Frontal cortex (tissue), 4 donors: ENCODE results near the gene SRMS. TPM values are rescaled to one million over a fixed set of nuclear protein-coding genes. Genes with fewer than 3 reads are reported as not detected.

Source experiments
- DNase-seq, 2 donors: peaks; one replicate each; pipeline ENCODE4 v3.0.0; 2012; ENCODE audit warnings: low spot score in 2 of 2
- FAIRE-seq: peaks from 2 replicates; lab custom pipeline; 2012; peaks lifted over from hg19 to GRCh38; lab: Jason Lieb, UNC
- total RNA-seq: library from RNA; depleted of rRNA; stranded (reverse); fragments of >200 nt; gene quantifications from one replicate; pipeline ENCODE4 v1.2.3, GENCODE V29; 2014
- donor health status: control.
- donor health status: control.
- donor health status: control.

Gene SRMS, protein sequence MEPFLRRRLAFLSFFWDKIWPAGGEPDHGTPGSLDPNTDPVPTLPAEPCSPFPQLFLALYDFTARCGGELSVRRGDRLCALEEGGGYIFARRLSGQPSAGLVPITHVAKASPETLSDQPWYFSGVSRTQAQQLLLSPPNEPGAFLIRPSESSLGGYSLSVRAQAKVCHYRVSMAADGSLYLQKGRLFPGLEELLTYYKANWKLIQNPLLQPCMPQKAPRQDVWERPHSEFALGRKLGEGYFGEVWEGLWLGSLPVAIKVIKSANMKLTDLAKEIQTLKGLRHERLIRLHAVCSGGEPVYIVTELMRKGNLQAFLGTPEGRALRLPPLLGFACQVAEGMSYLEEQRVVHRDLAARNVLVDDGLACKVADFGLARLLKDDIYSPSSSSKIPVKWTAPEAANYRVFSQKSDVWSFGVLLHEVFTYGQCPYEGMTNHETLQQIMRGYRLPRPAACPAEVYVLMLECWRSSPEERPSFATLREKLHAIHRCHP
- not detected for total RNA-seq

DNA sequence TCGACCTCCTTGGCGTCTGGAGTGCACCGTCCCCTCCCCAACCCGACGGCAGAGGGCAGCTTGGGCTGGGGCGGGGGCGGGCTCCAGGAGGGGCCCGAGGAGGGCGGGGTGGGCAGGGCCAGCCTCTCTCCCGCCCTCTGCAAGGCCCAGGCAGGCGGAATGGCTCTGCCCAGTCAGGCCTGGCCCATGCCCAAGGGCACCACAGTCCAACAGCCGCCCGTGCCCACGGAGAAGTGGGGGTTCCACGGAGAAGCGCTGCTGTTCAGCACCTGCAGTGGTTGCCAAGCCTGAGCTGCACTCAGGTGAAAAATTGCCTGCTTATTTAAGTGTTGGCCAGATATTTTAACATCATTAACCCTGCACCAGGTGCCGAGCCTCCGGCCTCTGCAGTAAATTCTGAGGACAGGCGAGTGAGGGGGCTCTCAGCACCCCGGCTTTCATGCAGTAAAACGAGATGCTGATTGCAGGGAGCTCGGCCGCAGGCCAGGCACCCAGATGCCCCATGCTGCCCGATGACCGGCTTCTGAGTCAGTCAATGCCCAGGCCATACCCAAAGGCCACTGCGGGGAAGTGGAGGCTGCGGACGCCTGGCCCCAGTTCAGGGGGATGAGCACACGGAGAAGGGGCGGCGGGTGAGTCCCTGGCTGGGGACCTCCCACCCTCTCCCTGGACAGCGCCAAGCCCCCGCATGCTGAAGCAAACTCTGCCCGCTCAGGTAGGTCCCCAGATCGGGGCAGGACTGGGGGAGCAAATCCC is at the start of gene SRMS:
TSS of gene SRMS (minus strand) at position 25 of the 756 bp plus-strand sequence. CDS start 286 bp downstream, outside the sequence.
- DNase-seq = no peak
- FAIRE-seq = no peak

DNA sequence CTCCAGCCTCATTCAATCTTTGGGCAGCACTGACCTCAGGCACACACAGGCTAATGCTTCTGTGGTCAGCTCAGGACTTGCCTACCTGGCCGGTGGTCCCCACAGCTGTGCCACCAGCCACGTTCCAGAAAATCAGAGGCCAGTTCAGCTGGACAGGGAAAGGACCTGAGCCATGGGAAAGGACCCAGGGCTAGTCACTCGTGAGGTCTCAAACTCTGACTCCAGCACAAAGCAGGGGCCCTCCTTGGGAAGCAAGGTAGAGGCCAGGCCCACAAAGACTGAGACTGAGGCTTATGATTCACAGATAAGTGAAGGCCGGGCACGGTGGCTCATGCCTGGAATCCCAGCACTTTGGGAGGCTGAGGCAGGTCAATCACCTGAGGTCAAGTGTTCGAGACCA is 48.9 kb upstream of the SRMS start:
- FAIRE-seq = no peak

DNA sequence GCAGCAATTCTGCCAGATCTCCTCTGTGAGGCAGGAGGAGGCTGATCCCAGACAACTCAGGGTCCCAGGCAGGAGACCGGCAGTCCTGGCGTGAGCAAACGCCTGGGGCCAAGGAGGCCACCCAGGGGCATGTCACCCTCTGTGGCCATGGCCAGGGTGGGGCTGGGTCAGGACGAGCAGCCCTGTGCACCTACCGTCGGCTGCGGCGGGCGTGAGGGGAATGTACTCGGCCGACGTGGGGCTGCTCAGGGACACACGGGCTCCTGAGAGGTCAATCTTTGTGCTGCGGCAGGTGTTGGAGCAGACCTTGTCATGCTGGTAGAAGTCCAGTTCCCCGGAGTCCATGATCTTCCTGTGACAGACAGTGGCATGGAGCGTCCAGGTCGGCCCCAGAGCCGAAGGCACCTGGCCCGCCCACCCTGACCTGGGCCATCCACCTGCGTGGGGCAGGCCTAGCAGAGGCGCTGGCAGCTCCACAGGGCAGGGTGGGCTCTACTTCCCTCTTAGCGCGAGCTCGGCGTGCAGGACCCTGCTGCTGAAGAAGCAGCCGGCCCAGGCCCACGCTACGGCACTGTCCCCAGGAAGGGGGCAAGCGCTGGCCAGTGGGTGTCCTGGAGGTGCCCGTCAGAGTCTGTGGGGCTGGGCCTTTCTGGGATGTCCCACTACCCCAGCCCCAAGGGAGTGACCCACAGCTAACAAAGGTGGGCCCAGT is 48.0 kb upstream of the SRMS start:
- FAIRE-seq = no peak
- DNase-seq = no peak

More for the DNA sequence above, 48.9 kb upstream of the SRMS start:
- no peak for DNase-seq

DNA sequence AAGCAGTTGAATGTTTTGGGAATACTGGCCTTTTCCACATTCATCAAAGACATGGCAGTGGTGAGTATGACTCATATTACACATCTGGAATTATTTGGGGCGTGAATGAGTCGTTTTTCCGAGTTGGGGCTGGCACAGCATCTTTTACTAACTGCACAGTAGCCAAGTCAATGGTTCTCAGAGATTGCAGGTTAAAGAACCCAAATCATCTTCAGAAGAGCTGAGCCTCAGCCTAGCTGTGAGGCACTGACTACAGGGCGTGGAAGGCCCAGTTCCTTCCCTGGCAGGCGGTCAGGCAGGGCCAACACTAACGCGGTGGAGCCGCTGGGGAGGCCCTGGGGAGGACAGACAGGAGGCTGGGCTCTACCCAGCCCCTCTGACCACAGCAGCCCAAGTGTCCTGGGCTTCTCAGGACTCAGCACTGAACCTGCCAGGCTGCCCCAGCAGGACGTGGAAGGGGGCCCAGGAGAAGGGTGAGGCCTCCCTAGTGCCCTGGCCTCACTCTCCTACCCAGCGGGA is 46.6 kb upstream of the SRMS start:
- no peak for FAIRE-seq

DNA sequence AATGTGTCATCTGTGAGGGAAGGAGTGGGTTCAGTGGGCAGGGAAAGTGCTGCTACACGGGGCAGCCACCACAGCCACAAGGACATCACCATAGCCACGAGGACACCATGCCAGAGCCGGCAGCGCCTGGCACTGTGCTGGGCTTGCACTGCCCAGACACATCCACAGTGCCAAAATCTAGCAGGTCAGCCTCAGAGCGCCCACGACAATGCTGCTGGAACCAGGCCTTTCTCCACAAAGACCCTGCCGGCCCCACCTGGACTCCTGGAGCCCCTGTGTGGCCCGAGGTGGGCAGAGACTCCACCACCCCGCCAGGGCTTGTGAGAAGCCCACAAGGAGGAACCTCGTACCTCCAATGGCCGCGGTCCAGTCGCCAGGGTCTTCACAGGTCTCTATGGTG is 45.1 kb upstream of the SRMS start:
- no peak for FAIRE-seq
- no peak for DNase-seq

More for the DNA sequence above, 46.6 kb upstream of the SRMS start:
- DNase-seq = no peak

DNA sequence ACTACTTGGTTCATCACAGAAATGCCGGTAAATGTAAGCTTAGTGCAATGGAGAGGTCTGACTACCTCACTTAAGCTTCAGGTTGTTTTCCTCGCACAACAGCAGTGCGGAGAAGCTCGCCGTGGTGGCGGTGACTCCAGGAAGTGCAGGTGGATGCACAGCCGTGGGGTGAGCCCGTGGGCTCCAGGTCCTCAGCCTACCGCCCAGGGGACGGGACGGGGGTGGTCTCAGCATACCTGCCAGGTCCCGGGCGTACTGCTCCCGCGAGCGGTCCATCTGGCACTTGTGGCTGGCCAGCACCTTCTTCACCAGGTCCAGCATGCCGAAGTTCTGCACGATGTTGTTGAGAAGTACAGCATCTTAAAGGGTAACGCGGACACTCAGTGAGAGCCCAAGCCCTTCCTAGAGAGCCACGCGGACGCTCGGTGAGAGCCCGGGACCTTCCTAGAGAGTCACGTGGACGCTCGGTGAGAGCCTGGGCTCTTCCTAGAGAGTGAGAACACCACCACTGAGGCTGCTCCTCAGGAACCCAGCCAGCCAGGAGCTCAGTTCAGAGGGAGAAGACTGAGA is 44.3 kb upstream of the SRMS start:
- DNase-seq (no peak), FAIRE-seq (no peak)

DNA sequence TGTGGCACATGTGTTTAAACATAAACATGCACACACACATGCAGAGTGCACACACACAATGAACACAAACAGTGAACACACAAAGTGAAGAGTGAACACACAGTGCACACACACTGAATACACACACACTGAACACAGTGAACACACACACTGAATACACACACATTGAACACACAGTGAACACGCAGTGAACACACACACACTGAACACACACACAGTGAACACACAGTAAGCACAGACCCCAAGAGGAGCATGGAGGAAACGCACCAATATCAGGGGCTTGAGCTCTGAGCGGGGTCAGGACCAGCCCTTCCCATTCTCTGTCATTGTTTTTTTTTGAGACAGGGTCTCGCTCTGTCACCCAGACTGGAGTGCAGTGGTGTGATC is 43.6 kb upstream of the SRMS start:
- no peak for DNase-seq
- FAIRE-seq = no peak

DNA sequence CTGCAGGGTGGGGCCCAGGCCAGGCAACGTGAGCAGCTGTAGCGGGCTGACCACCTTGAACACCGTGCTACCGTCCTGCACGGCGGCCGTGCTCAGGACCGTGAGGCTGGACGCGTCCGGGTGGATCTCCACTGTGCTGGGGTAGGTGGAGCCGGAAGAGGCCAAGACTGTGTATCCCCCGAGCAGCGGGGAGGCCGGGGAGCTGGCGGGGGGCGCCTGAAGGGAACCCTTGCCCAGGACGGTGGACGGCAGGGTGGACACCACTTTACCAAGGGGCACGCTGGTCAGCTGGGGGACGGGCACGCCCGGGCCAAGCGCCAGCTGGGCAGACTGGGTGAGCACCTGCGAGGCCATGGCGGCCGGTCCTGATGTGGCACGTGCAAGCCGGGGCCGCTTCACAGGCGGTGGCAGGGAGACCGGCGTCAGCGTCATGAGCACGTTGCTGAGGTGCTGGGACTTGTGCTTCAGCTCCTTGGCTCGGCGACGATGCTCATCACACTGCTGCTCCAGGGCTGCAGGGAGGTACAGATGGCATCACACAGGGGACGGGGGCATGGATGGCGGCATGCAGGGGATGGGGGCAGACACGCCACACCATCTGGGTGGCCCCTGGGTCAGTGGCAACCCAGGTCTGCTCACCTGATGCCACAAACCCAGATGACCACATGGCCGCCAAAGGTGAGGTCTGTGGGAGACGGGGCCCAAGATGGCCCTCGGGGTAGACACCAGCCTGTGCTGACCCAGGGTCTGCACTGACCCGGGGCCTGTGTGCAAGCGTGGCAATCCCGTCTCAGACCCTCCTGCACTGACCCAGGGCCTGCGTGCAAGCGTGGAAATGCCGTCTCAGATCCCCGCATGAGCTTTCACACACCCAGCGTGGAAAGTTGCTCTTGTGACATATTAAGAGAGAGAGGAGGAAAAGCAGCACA is 42.9 kb upstream of the SRMS start:
- no peak for FAIRE-seq
- no peak for DNase-seq

DNA sequence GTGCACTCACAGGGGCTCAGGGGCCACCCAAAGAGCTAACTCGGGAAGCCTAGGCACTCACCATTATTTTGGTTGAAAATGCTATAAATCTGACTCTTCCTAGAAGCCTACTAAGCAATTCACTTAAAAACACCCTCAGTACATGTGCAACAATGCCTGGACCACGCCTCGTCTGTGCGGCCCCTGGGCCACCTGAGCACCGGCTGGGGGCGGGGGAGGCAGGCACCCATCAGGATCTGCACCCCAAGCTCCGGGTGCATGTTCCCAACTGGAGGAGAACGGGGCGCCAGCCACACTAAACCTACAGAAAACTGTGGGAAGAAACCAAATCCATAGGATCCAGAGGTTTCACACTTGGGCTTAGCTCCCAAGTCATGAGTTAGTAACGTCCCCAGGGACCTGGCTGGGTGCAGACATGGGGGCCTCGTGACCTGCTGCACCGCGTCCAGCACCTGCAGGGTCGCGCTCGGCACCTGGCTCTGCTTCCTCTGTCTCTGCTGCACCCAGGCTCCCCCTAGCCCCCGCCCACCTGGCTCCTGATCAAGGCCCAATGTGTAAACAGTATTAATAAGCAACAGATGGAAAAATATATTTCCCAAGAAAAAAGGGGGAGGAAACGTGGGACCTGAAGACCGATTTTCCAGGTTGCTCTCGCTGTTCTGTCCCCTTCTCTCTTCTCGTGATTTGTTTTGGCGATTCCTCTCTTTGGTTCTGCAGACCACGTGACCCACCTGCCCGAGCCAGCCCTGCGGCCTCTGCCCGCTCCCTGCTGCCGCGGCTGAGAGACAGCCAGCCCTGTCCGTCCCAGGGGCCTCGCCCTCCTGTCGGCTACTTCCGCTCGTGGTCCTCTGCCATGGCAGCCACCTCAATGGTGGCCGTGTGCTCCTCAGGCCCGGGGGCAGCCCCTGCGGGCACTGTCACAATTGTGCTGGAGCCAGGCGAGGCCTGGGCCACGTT is 42.0 kb upstream of the SRMS start:
- FAIRE-seq = no peak

DNA sequence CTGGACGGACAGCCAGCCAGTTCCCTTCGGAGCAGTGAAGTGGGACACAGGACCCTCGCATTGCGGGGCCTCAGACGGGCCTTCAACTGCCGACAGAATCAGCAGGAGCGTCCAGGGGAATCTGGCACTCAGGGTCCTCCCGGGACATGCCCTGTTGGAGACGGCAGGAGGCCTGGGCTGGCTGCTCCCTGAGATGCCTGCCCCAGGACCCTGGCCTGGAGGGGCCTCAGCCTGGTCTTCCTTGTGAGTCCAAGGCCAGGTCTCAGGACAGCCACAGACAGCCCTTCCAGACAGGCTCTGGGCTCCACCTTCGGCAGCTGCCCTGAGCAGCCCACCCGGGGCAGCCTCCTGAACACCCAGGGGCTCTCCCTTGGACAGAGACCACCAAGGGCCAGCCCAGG is 41.1 kb upstream of the SRMS start:
- no peak for DNase-seq
- FAIRE-seq = no peak

More for the DNA sequence above, 42.0 kb upstream of the SRMS start:
- no peak for DNase-seq

DNA sequence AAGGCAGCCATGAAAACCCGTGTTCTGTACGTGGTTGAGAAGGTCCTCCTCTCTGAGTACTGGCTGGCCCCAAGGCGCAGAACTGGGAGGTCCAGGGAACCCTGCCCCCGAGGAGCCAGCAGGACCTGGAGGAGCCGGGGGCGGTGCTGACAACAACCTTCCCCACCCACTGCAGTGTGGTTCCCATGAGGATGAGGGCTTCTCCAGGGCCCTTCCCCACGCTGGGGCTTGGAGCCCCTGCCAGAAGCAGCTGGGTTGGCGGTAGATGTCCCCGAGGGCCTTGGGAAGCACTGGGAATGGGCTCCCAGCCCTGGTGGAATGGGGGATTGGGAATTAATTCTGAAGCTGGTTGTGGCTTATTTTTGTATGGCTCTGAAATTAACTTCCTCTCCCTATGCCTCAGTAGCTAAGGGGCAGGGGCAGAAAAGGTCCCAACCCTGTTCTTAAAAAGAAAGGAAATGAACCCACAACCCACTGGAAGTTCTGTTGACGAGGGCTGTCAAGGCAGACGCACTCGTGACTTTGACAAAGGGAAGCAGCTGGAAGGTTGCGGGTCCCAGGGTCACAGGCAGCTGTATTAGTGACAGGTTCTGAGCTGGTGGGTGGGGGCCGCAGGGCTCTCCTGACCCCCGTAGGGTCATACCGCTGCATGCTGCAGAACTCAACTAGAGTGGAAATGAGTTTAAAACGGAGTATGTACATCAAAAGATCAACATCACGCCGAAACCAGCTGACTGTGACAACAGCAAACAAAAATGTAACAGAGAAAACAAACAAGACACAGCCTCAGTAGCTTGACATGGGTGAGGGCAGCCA is 40.4 kb upstream of the SRMS start:
- FAIRE-seq = no peak
- DNase-seq = no peak

DNA sequence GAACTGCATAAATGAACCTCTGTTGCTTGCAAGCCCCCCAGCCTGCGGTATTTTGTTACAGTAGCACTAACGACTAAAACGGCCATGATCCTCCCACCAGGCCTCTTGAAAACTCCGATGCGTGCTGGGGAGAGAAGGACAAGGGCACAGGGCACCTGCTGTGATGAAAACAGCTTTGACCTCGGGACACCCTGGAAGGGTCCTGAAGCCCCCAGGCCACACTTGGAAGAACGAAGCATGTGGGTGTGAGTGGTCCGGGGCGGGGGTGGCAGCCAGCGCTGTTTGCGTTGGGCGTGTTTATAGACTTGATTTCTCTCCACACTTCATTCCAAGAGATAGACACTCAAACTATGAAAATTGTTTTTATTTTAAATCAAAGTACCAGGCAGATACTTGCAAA is 39.7 kb upstream of the SRMS start:
- FAIRE-seq (no peak), DNase-seq (no peak)

DNA sequence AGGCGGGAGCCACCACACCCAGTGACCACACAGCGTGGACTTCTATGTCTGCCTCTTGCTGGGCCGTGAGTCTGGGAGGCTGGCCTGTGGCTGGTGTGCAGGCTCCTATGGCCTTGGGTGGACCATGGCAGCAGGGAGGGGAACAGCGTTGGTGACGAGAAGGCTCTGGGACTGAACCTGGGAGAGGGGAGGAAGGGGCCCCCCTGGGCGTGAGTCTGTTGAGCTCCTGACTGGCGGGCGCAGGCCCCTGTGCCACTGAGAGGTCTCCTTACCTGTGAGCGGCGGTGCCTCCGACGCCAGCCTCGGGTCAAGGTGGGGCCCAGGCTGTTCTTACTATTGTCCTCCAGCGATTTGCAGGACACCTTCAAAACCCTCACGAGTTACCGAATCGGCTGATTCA is 39.2 kb upstream of the SRMS start:
- DNase-seq = no peak
- no peak for FAIRE-seq

DNA sequence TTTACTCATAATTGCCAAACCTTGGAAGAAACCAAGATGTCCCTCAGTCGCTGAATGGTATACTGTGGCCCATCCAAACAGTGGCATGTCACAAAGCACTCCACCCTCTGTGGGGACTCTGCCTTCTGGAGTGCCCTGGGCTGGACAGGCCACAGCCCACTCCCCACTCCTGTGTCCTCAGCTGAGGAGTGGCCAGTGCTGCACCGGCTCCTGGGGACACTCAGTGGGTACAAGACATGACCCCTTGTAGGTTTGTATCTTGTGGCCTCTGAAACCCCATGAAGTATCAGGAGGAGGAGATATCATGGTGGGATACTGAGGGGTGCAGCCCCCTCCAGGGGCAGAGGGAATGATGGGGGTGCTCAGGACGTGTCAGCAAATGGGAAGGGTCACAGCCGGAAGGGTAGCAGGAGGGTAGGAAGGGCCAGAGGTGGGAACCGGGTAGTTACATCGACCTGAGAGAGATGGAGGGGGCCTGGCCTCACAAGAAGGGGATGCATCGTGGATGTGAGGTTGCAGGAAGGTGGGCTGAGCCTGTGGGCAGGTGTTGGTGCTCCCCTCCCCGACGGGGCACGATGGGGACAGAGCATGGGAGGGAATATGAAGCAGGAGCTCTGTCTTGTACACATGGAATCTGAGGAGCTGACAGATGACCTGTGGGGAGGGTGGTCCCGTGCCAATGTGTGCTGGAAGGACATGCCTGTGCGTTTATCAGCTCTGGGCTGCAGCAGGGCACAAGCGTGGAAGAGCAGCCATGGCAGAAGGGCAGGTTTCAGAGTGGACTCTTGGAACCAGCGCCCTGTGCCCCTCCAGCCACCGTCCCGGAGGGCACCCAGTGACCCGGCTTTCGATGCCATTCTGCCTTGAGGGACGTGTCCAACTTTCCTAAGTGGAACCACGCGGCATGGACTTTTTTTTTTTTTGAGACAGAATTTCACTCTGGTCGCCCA is 38.3 kb upstream of the SRMS start:
- DNase-seq (no peak), FAIRE-seq (no peak)

DNA sequence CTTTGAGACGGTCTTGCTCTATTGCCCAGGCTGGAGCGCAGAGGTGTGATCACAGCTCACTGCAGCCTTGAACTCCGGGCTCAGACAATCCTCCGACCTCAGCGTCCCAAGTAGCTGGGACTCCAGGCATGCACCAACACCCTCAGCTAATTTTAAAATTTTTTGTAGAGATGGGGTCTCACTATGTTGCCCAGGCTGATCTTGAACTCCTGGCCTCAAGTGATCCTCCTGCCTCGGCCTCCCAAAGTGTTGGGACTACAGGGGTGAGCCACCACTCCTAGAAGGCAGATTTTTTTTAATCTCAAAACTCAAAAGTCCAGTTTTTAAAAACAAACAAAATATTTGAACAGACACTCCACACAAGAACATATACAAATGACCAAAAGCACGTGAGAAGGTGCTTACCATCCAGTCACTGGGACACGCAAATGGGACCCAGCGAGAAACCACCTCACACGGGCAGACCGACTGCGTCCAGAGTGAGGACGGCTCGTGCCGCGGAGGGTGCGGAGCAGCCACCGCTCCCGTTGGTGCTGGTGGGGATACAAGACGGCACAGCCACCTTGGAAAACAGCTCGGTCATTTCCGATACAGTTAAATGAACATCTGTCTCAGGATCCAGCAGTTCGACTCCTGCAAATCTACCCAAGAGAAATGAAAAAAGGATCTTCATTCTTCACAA is 35.0 kb upstream of the SRMS start:
- no peak for DNase-seq
- FAIRE-seq = no peak
